ENCODE results near the gene REELD1.

The REELD1 gene

DNA sequence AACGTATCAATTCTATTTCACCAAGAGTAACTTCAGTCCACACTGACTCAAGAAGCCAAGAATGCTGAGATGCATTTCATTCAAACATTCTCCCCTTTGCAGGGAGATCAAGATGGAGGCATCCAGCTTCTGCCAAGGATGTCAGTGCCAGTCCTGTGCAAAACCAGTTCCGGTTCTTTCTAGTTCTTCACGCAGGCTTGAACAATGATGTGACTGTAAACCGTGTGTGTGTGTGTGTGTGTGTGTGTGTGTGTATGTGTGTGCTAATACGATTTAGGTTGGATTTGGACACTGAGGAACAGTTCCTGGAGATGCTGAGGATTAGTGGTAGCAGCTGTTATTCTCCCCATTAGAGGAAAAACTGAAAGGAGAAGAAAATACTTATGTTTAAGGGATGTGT lies at the start of gene REELD1:
TSS of gene REELD1 (plus strand) at position 301 of the 400 bp plus-strand sequence. CDS start 2,415 bp downstream, outside the sequence.
- no peak for DNase-seq

GRCh38 chr4:146165221-146165620 lies 49.1 kb upstream of the REELD1 start:
- no peak for DNase-seq

DNA sequence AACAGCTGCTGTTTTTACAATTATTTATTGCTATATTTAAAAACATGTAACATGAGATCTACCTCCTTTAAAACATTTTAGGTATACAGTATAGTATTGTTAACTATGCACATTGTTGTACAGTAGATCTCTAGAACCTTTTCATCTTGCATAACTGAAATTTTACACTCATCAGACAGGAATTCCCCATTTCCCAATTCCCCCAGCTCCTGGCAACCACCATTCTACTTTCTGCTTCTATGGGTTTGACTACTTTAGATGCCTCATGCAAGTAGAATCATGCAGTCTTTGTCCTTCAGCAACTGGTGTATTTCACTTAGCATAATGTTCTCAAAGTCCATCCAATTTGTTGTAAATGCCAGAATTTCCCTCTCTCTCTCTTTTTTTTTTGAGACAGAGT lies 48.5 kb upstream of the REELD1 start:
- DNase-seq, result no peak

- no peak for DNase-seq
Observed at GRCh38 chr4:146170149-146170548, 44.2 kb upstream of the REELD1 start.

DNA sequence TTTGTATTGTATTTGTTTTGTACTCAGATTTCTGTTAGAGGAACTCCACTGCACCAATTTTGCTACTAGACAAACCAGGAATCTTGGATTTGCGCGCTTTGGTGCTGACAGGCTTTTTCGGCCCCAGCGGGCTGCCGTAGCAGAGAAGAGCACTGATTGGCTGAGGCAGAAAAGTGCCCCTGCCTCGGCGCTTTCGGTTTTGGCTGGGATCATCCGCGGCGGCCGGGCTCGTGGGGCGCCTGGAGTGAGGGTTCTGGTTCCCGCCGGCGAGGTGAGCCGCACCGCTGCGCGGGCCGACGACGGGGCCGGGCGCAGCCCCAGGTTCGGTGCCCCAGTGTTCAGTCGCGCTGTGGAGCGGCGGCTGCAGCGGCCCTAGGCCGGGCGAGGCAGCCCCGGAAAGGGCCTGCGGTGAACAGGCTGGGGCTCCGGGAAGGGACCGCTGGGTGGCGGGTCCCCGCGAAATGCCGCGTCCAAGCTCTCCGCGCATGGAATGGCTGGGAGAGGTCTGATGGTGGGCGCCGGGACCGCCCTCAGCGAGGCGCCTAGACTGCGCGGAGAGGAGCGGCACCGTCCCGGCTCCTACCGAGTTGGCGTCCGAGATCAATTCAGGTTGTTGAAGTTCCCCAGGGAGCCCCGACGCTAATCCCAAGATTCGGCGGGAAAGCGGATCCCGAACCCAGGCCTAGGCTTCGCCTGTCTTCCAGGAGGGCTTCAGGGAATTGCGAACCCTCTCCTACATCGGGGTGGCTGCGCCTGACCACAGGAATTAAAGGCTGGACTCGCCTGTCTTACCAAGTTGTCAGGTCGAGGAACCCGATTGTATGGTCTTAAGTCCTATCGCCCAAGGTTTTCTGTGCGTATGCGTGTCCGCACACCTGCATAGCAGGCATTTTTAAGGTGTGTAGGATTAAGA lies 38.5 kb upstream of the REELD1 start, which contains the start of gene LSM6:
TSS of gene LSM6 (plus strand) at position 178 of the 913 bp plus-strand sequence. CDS start 7,204 bp downstream, outside the sequence.
- peak; percentile 84 to 87 for DNase-seq

DNA sequence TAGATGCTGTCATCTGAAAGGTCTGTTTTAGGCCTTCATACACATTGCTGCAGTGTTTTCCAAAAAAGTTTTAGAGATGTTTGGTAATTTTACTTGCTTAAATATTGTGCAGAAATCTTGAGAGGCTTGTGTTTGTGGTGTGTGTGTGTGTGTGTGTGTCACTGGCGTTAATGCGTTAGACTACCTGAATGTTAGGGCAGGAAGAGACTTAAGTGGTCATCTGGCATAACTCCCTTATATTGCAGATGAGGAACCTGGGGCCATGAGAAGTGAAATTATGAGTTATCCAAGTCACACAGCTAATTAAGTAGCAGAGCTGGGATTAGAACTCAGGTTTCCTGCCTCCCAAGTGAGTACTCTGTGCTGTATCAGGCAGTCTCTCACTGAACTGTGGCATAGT lies 37.4 kb upstream of the REELD1 start:
- DNase-seq, result no peak

- DNase-seq, result no peak
Observed at GRCh38 chr4:146178126-146178525, 36.2 kb upstream of the REELD1 start.

DNA sequence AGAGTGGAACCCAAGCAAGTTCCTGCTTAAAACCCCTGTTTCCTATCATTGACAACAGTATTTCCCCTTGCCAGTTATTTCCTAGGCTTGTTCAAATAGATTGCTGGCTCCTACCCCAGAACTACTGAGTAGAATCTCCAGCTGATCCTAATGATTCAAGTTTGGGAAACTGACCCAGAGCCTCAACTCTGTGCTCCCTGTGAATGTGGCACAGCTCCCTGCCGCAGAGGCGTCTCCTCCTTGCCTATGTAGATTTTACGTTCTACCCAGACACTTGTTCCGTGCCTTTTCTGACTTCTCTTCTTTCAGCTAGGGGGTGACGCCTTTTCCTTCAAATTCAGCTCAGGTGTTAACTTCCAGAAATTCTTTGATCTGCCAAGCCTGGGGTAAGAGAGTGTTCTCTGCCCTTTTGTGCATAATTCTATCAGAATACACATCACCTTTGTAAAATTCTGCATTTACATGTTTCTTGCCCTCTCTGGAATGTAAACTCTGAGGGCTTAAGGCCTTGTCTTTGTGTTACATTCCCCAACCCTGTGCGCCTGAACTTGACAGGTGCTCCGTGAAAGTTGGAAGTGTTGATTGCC lies 34.5 kb upstream of the REELD1 start:
- DNase-seq, result no peak

GRCh38 chr4:146182443-146182842 lies 31.9 kb upstream of the REELD1 start:
- no peak for DNase-seq

DNA sequence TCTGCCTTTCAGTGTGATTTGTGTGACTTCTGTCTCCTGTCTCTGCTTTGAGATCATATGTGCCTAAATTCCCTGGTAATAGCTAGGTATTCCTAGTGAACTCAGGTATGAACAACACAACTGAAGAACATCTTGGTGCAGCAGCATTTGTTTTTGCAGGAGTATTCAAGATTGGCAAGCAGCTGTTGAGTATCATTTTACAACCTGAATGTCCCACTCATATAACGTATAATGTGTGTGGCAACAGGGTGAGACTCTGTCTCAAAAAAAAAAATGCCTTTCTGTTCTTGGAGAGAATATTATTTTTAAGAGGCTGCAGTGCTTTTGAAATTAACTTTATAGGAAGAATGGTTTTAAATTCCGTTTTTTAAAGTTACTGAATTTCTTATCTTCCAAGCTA lies 31.1 kb upstream of the REELD1 start:
- DNase-seq, result no peak

DNA sequence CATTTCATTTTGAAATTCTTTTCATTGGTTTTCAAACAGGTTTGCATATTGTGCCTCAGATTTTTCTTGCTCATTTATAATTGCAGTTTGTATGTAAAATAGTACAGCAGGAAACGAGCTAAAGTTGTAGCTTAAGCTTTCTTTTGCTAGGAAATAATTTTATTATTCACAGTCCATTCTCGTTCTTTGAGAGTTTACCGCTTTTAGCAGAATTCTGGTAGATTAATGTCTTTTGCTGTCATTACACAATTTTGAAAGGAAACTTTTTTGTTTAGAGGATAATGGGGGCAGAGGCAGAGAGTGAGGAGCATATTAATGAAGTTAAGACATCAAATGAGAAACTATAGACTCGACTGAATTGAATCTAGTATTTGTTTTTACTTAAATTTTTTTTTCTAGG lies 28.3 kb upstream of the REELD1 start:
- DNase-seq, result no peak

GRCh38 chr4:146186596-146186995 lies 27.7 kb upstream of the REELD1 start:
- no peak for DNase-seq

DNA sequence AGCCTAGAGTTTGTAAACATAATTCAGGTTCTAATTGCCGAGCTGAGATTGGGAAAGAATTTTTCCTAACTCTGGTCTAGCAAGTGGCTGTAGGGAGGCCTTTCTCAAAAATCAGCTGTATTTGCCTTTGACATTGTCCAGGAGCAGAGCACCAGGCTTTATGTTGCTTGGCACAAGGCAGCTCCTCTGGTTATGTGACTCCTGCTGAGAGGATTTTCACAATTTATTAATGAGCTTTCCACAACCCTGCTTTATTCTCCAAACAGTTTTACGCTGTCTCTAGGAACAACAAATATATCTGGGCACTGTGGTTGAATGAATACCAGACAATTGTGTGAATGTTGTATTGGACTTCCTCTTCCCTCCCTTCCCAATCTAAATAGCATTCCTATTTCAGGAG lies 23.9 kb upstream of the REELD1 start:
- no peak for DNase-seq

- no peak for DNase-seq
Observed at GRCh38 chr4:146191766-146192458, 22.4 kb upstream of the REELD1 start.

GRCh38 chr4:146193628-146194027 lies 20.7 kb upstream of the REELD1 start:
- no peak for DNase-seq

- DNase-seq, result no peak
Observed at GRCh38 chr4:146194212-146194611, 20.1 kb upstream of the REELD1 start.

- DNase-seq, result no peak
Observed at GRCh38 chr4:146202665-146203064, 11.7 kb upstream of the REELD1 start.

DNA sequence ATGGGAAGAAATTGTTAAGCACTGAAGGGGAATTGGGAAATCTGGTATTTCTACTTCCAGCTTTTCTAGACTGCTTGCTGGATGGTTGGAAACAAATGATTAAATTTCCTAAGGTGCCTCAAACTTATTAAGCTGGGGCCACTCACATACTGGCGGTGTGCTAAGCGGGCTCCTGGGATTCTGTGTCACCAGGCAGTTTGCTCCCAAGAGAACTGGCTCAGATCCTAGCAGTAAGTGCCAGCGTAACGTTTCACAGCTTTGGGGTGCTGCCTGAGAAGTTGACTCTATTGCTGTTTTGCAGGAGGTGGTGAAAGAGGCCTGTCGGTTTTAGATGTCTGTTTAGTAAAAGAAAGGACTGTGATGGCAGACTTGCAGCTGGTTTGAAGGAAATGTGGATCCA lies 6.9 kb upstream of the REELD1 start:
- no peak for DNase-seq

GRCh38 chr4:146210890-146211289 lies 3.4 kb upstream of the REELD1 start:
- no peak for DNase-seq

DNA sequence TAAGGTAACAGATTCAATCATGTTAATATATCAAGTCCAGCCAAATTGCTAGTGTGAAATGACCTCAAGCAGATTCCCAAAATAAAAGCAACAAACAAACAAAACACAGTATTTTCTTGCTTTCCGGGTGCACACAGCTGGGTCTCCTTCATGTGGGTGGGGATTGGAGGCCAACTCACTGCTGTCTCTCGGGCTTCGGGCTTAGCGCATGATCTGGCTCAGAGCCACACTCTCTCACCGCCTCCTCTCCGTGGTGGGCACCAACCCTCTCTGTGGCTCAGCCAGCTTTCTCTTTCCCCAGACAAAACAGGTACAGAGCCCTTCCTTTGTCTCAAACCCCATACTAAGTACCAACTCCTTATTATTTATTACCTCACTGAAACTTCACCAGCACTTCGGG lies 2.9 kb upstream of the REELD1 start:
- no peak for DNase-seq

GRCh38 chr4:146212781-146213180 lies 1.6 kb upstream of the REELD1 start:
- no peak for DNase-seq

DNA sequence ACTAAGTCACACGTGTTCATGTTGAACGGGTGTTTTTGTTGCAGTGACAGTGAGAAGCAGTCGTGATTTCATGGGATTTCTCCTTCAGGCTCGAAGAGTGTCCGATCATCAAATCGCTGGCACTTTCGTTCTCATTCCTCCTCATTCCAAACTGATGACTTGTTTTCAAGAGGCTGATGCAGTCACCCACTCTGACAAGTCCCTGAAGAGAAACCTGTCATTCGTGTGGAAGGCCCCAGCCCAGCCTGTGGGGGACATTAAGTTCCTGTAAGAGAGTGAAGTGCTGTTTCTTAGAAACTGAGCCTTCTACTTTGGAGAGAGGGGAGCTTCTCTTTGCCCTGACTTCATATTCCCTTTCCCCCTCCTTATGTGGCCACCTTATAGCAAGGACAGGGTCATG lies 8.0 kb downstream of the REELD1 start:
- DNase-seq, result no peak

DNA sequence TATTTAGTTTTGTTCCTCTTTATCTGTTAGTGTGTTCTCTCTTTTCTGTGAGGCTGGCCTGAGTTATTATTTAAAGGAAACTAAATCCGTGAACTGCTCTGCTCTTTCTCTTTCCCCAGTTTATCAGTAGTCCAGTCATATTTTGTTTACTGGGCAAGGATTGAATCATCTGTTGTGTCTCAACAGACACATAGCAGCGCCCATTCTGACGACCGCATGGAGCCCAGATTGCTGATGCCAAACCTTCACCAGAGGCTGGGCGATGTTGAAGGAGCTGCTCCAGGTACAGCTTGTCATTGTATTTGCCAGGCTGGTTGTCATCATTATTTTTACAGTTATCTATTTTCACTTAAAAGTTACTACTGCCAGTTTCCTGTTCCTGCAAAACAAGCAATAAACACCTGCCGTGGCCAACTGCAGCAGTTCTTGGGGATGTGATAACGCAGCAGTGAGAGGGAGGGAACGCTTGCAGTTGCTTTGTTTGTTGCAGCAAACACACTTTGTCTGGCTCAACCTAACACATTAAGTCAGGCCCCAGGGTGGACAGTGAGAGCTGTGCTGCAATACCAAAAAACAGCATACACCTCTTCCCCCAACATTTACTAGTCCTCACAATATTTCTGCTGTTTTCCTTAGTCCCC lies 10.1 kb downstream of the REELD1 start:
- DNase-seq, result no peak

Data from activated CD4-positive, alpha-beta T cell treated with anti-CD3 and anti-CD28 coated beads, Interleukin-2, amount 50 U/mL, for 48 hours (primary cell).